HPDE6-E6E7 (cell line): ENCODE measurements around the gene REV1.
"Not testable (repeated sequence)": the region's sequence is repeated elsewhere in the genome, so short reads cannot be mapped to it uniquely, and the experiment has no call there.

ENCODE experiments used
- DNase-seq: peaks from one replicate; pipeline ENCODE4 v3.0.0; 2011; ENCODE audit warnings: missing footprints; ENCODE audit errors: extremely low spot score

Gene REV1

GRCh38 chr2:99403524-99403923 lies 86.3 kb downstream of the REV1 start:
- no peak for DNase-seq

GRCh38 chr2:99403084-99403483 lies 86.7 kb downstream of the REV1 start:
- no peak for DNase-seq

- no peak for DNase-seq
These were observed 88.0 kb downstream of the REV1 start for GRCh38 chr2:99401841-99402240.

DNA sequence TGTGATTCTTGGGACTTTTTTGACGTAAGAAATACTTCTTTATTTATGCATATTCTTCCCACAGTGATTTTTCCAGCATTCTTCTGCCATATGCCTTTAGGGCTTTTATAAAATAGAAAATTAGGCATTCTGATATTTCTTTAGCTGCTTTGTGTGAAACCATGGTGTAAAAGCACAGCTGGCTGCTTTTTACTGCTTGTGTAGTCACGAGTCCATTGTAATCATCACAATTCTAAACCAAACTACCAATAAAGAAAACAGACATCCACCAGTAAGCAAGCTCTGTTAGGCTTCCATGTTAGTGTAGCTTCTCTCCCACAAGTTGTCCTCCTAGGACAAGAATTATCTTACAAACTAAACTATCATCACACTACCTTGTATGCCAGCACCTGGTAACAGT lies 90.0 kb downstream of the REV1 start:
- no peak for DNase-seq

GRCh38 chr2:99399063-99399462 lies 90.8 kb downstream of the REV1 start:
- no peak for DNase-seq

DNA sequence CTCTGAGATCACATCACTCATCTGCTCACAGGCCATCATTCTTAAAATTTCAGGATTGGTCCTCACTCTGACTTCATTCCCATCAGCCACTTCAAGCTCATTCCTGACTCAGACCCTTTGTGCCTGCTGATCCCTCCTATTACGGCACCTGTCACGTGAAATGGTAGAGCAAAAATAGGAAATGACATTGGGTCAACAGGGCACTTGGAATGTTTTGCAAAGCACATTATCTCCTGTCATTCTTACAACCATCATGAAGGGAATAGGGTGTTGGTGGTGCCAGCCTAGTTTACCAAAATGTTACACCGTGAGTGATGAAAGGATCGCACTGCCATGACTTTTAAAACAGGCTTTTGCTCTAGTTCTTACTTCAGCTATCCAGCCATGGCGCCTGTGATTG lies 91.5 kb downstream of the REV1 start:
- DNase-seq: no peak

DNA sequence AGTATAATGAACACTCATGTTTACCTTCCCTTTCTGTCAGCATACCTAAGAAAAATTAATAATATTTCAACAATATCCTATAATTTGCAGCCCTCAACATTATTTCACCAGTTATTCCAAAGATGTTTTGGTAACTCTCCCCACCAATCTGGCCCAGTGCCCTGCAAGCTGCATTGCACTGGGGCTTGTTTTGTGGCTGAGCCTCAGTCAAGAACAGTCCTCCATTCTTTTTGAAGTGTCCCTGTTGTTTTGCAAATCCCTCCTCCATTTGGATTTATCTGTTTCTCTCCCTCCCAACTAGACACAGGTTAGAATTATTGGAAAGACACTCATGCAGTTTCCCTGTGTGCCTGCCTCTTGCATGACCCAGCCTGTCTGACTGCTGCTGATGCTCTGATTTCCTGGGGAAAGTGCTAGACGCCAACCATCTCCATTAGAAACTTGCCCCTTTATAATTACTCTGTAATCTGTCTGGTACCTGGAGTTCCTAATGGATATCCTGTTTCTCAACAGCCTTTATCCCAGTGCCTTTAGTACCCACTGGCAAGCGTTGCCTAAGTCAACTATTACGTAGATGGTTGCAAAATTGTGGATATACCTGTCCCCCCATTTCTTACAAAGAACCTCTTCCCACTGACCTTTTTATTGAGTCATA lies 92.4 kb downstream of the REV1 start:
- no peak for DNase-seq

- DNase-seq: no peak
These were observed 94.2 kb downstream of the REV1 start for GRCh38 chr2:99395589-99396130.

GRCh38 chr2:99389946-99390345 lies 99.9 kb downstream of the REV1 start:
- no peak for DNase-seq

- no peak for DNase-seq
These were observed 100.4 kb downstream of the REV1 start for GRCh38 chr2:99389371-99389770.

DNA sequence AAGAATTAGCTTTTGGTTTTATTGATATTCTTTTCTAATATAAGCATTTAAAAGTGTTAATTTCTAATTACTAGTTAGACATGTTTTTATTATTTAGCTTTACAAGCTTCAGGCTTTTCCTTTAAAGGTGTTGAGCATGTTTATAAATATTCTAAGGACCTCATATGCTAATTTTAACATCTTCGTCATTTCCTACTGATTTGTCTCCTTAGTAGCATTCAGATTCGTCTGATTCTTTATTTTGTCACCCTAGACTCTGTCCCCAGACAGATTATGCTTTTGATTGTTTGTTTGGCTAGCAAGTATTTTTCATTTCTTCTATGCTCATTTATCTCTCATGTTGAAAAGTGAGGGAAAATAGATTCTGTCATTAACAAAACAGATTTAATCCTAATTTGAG lies 100.9 kb downstream of the REV1 start:
- DNase-seq: no peak

GRCh38 chr2:99386011-99386410 lies 103.8 kb downstream of the REV1 start:
- no peak for DNase-seq

DNA sequence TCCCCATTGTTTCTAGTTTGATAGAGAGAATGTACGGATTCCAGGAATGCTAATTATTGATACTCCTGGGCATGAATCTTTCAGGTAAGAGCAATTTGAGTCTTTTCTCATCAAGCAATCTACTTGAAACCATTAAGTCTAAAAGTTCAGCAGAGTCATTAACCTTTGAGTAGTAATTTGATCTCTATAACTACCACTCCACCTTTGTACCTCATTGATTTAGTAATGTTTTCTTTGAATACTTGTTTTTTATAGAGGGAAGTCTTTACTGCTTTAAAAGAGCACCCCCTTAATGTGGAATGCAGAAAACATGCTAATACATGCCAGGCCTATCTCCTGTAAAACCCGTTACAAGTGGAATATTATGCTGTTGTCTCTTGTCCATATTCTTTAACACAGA lies 107.7 kb downstream of the REV1 start:
- DNase-seq: no peak

- no peak for DNase-seq
These were observed 109.3 kb downstream of the REV1 start for GRCh38 chr2:99380376-99381010.

DNA sequence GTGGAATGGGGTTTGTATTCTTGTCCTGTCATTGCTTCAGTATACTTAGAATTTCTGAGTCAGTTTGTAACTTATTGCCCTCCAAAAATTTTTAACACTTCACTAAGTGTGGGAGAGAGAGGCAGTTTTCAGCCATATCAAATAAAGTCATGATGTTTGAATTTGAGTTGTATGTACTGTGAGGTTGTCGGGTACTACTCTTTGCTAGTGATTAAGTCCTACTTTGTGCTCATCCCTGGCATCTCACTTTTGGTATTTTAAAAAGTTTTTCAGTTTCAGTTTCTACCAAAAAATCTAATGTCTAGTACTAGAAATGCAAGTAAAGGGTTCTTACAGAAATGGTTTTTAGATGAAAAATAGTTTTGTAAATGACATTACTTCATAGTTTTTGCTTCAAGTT lies 111.9 kb downstream of the REV1 start:
- DNase-seq: no peak

DNA sequence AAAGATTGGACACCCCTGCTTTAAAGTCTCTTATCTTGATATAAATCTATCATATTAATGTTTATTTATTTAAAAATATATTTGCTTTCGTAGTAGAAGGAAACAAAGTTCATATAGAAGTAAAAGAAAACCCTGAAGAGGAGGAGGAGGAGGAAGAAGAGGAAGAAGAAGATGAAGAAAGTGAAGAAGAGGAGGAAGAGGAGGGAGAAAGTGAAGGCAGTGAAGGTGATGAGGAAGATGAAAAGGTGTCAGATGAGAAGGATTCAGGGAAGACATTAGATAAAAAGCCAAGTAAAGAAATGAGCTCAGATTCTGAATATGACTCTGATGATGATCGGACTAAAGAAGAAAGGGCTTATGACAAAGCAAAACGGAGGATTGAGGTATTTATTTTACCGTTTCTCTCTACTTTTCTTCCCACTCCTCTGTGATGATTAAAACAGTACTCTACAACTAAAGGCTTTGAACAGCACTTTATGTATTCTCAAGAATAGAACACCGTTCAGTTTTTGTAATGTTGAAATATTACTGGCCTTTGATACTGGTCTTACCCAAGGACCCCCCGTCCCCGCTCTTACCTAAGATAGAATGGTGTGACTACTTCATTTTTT lies 113.5 kb downstream of the REV1 start:
- no peak for DNase-seq

DNA sequence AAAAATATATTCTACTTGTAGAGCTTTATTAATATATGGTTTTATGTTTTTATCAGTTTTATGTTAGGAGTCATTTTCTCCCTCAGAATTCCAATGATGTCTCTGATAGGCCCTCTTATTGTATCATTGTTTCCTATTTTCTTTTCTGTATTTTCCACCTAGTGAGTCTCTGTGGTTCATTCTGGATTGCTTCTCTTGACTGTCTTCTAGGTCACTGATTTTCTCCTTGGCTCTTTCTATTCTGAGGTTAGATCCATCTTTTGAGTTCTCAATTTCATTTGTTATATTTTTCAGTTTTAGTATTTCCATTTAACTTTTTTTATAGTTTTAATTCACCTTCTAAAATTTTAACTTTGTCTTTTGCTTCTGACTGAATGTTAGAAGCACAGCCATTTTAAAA lies 115.1 kb downstream of the REV1 start:
- DNase-seq: no peak

DNA sequence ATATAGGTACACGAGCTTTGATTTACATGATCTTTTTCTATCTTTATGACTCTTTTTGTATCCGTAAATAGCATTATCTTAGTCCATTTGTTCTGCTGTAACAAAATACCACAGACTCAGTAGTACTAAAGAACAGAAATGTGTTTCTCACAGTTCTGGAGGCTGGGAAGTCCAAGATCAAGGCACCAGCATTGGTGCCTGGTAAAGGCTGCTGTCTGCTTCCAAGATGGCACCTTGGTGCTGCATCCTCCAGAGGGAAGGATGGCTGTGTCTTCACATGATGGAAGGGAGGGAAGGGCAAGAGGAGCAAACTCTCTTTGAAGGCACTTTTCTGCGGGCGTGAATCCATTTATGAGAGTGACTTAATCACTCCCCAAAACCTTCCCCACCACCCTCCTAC lies 116.7 kb downstream of the REV1 start:
- no peak for DNase-seq

GRCh38 chr2:99368854-99369253 lies 121.0 kb downstream of the REV1 start:
- DNase-seq: not testable (repeated sequence)

GRCh38 chr2:99365661-99366060 lies 124.2 kb downstream of the REV1 start:
- DNase-seq: no peak

GRCh38 chr2:99356853-99357252 lies 133.0 kb downstream of the REV1 start:
- no peak for DNase-seq

GRCh38 chr2:99354825-99355224 lies 135.0 kb downstream of the REV1 start:
- DNase-seq: not testable (repeated sequence)

- DNase-seq: no peak
These were observed 135.7 kb downstream of the REV1 start for GRCh38 chr2:99354070-99354469.
